NCI-H2196 treated with DMSO at 0.1 percent for 48 hours (cell line): ENCODE results near the gene SP5.
"Not testable (repeated sequence)": the region's sequence is repeated elsewhere in the genome, so short reads cannot be mapped to it uniquely, and the experiment has no call there.

Experiments
- DNase-seq: peaks from one replicate; lab custom pipeline; 2025; ENCODE audit not compliant: unreplicated experiment; lab: John Stamatoyannopoulos, UW

SP5 gene

GRCh38 chr2:170737821-170738220 lies 22.7 kb downstream of the SP5 start:
- DNase-seq = no peak

- DNase-seq = no peak
Measured at GRCh38 chr2:170739048-170739447, 23.9 kb downstream of the SP5 start.

GRCh38 chr2:170739507-170740046 lies 24.4 kb downstream of the SP5 start:
- DNase-seq = no peak

- DNase-seq = no peak
Measured at GRCh38 chr2:170740660-170741059, 25.5 kb downstream of the SP5 start.

- no peak for DNase-seq
Measured at GRCh38 chr2:170742000-170742399, 26.9 kb downstream of the SP5 start.

GRCh38 chr2:170742896-170743529 lies 27.9 kb downstream of the SP5 start:
- DNase-seq = no peak

- no peak for DNase-seq
Measured at GRCh38 chr2:170743530-170744239, 28.5 kb downstream of the SP5 start.

GRCh38 chr2:170744248-170745002 lies 29.3 kb downstream of the SP5 start:
- no peak for DNase-seq

- no peak for DNase-seq
Measured at GRCh38 chr2:170745305-170745704, 30.2 kb downstream of the SP5 start.

GRCh38 chr2:170747921-170748320 lies 32.8 kb downstream of the SP5 start:
- no peak for DNase-seq

- DNase-seq = not testable (repeated sequence)
Measured at GRCh38 chr2:170751555-170751954, 36.4 kb downstream of the SP5 start.

- DNase-seq = no peak
Measured at GRCh38 chr2:170761572-170761971, 46.4 kb downstream of the SP5 start.

GRCh38 chr2:170762760-170763159 lies 47.6 kb downstream of the SP5 start:
- no peak for DNase-seq

- DNase-seq = no peak
Measured at GRCh38 chr2:170763232-170763631, 48.1 kb downstream of the SP5 start.

GRCh38 chr2:170764880-170765261 lies 49.7 kb downstream of the SP5 start:
- no peak for DNase-seq

- DNase-seq = no peak
Measured at GRCh38 chr2:170766693-170767092, 51.6 kb downstream of the SP5 start.
